HG03064 (cell line): ENCODE results near the gene HNRNPA0.

Experiments
- ATAC-seq: cut with Tn5 transposase; IDR thresholded peaks from one replicate; pipeline ENCODE4 v1.9.1; 2021; ENCODE audit warnings: low read depth; ENCODE audit not compliant: unreplicated experiment

Gene HNRNPA0

DNA sequence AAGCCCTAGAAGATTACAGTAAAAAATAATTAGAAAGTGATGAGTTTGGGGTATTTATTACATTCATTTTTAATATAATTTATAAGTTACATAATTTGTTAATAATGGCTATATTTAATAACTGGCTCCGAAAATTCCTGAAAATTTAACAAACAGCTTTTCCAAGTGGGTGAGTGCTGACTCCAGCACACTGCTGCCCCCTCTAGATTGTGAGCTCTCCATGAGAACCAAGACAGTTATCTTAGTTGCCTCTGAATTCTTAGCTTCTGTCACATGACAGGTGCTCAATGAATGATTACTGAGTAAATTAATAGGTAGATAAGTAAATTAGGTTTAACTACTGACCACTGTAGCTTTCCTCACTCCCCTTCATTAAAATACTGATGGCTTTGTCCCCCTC, 26.1 kb downstream of the HNRNPA0 start:
- no peak for ATAC-seq

DNA sequence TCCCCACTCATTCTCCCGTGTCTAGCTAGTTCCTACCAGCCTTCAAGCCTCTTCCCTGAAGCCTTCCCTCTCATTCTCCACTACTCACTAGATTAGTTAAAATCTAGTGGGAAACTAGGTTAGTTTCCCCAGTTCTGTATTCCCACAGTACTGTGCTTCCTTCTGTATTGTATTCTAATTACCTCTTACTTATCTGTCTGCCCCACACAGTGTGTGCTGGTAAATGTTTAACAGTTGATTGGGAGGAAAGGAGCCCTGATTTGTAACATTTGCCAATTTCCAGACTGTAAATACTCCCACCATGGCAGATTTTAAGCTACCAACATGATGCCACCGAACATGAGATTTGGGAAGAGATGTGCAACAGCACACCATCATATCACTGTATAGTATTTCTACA, 26.5 kb downstream of the HNRNPA0 start:
- no peak for ATAC-seq

DNA sequence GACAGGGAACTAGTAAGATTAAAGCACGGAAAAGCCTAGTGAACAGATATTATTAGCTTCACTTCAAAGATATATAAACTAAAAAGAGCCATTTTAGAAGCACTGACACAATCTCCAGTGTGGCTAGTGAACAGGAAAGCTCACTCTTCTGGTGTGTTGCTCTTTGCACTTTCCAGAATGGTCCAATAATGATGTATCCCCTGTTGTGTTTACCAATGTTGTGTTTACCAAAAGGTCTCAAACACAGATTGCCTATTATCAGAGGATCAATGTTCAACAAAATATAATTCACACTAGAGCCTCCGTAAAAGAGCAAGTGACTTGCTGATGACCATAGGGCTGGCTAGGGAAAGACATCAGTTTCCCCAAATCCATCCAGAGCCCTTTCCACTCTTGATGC, 29.9 kb downstream of the HNRNPA0 start:
- ATAC-seq, result no peak

DNA sequence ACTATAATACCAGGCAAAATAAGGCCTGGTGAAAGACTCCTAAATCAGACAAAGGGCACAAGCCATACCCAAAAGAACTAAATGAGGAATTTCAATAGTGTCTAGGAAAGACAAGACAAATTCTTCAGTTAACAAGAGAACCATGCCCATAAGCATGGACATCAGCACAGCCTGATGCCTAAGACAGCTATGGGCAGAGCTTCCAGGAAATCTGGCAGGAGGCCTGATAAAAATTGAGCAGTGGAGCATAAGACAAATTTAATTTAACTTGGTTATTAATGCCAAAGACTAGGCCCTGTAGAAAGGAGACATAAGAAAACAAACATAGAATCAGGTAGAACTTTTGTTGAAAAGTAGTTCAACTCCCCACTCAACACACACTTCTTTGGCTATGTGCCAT, 35.6 kb downstream of the HNRNPA0 start:
- no peak for ATAC-seq

DNA sequence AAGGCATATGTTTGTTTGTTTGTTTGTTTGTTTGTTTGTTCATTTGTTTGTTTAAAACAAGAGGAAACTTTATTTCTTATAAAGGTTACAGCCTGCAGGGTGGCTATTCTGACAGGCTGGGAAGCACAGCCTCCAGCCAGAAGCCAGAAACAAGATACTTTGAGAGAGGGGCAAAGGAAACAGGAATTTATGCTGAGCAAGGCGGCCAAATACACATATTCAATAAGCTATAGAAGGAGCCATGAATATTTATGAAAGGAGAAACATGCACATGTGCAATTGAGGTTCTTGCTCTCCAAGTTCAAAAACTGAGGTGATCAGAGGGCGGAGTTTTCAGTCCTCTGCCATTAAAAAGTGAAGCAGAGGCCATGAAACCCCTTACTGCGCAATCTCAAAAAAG, 37.8 kb downstream of the HNRNPA0 start:
- no peak for ATAC-seq

DNA sequence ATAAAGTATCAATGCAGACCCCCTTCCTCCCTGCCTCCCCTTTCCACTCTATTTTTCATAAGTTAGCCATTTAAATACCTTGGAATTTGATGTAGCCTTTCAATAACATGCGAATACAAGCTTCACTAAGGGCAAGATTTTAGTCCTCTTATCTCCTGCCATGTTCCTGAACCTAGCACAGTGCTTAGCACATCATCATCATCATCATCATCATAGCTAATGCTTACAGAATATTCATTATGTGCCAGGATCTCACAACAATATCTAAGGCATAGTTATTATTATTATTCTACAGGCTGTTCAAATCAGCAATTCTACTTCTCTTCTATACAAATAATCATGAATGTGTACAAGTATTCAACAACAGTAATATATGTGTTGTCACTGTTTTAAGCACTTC, 38.7 kb downstream of the HNRNPA0 start:
- no peak for ATAC-seq

DNA sequence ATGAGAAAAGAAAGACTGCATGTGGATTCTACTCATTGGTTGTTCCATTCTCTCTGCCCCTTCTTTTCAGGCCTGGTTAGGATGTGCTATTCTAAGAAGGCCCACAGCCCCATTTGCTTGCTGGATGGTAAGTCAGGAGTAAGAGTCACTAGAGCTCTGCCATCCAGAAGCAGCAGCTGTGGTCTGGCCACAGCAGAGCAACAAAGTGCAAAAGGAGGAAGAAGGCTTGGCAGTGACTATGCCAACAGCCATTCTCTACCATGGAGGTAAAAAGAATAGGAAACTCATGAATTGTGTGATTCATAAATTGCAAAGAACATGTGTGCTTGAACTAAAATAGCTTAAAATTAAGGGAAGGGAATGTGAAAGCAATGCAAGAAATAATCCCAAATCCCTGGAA, 39.2 kb downstream of the HNRNPA0 start:
- no peak for ATAC-seq

DNA sequence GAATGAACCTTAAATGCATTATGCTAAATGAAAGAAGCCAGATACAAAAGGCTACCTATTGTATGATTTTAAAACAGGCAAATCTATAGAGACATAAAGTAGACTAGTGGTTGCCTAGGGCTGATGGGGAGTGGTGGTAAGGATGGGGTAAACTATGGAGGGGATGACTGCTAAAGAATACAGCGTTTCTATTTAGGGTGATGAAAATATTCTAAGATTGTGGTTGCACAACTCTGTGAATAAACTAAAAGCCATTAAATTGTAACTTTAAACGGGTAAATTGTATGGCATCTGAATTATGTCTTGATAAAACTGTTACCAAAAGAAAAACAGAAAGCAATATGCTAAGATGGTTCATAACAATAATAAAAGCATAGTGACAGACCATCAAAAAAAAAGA, 39.7 kb downstream of the HNRNPA0 start:
- no peak for ATAC-seq

DNA sequence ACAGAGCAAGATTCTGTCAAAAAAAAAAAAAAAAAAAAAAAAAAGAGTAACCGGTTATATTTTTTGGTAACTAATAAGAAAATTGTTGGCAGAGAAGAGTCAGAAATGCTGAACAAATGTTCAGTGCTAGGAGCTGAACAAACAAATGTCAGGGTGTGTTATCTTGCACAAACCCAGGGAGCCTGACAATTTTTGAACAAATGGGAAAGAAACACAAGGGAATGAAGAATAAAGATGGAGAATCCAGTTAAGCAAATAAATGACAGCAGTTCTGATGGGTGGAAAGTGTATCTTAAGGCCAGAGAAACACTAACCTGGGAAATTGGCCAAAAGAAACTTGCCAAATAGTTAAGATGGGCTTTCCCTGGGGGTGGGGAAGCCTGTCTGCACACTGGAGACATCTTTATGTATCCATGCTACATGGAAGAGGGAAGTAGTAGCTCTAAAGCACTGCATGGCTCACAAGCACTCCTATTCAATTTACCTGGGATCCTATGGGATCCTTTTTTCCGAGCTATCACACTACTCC, 42.0 kb downstream of the HNRNPA0 start:
- no peak for ATAC-seq

DNA sequence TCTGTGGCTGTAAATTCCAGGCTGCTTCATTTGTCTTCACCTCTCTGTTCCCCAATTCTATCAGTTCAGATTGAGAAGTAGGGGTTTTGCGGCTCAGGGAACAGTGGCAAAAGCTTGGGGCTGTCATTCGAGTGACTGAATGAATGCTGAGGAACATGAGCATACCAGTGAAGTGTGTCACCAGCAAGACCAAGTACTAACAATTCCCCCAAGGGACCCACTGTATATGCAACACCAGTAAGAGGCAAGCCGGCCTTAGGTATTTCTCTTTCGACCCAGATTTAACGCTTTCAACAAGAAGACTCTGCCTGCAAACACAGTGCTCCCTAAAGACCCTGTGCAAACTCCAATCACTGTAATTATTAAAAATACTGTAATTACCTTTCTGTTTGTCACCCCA, 44.1 kb downstream of the HNRNPA0 start:
- no peak for ATAC-seq

DNA sequence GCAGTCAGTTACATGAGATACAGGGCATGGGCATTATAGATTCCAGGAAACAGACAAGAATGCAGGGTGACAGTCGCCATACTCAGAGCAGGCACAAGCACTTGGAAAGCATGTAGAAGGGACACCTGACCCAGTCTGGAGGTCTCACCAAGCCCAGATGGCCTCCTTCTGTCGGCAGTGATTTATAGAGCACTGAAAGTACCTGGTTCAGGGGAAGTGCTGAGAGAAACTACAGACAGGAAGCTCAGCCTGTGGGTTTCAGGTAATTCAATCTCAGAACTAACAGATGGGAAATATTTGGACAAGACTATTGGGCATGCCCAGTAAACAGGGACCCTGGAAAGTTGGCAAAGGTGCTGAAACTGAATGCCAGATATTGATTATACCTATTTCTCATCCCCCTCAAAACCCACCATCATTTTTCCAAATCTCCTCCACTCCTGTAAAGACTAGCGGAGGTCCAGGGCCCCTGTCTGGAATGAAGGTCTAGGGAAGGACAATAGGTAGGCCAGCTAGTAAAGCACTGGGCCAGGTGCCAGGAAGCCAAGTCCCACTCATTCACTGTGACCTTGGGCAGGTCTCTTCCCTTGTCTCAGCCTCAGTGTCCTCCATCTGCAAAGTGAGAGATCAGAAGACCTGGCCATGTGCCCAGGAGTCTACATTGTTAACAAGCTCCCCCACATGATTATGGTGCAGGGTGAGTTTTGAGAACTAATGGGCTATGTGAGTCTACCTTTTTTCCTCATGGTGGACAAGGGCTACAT, 45.2 kb downstream of the HNRNPA0 start:
- ATAC-seq, result no peak

DNA sequence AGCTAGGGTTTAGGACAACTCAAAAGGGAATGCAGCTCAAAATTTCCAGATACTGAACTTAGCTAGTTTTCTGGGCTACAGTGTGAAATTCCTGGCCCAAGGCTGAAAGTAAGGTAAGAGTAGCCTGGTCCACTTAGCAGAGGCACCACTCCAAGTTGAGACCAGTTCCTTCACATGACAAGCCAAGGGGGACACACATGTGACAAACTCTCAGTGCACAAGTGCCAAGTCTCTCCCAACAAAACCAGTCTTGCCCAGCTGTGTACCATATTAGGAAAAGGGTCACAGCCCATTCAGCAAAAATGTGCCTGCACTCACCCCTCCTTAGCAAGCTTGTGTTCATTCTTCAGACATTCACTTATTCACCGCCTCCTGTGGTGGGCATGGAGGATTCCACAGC, 46.1 kb downstream of the HNRNPA0 start:
- no peak for ATAC-seq

DNA sequence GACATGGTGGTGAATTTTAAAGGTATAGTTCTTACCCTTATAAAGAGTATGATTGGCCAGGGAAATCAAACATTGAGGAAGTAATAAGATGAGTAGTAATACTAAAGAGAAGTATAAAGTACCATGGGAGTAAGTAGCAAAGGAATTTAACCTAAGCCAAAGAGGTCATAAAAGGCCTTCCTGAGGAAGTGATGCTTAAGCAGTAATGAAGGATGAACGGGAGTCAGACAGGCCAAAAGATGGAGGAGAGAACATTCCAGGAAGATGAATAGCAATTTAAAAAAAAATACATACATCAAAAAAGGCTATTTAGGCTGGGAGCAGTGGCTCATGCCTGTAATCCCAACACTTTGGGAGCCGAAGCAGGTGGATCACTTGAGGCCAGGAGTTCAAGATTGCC, 47.3 kb downstream of the HNRNPA0 start:
- no peak for ATAC-seq

DNA sequence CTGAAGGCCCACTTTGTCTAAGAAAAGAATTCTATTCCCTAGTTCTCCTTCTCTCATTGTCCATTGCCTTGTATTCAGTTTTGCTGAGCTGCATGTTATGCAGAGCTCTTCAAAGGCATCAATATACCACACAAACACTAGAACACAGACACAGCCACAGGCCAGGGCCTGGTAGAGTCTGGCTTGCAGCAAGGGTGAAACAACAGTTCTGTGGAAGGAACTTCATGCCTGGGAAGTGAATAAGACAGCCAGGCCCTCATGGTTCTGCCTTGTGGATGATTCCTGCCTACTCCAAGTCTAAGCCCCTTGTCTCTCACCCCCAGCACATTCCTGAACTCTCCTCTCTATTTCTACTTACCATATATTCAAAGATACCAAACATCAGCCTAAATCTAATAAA, 49.1 kb downstream of the HNRNPA0 start:
- no peak for ATAC-seq

DNA sequence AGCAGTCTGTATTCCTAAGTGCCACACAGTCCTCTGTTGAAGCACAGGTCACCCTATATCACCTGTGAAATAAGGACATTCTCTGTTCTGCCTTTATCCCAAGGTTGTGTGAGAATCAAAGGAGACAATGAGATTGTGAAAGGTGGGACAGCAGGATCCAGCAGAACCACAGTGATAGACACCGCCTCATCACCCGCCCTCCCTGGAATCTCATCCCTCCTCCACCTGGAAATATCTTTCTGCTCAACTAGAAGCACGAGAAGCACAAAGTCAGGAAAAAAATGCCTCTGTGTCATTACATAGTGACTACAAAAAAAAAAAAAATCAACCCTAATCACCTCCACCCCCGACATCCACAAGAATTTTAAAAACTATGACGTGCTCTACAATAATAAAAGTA, 50.6 kb downstream of the HNRNPA0 start:
- ATAC-seq, result no peak

DNA sequence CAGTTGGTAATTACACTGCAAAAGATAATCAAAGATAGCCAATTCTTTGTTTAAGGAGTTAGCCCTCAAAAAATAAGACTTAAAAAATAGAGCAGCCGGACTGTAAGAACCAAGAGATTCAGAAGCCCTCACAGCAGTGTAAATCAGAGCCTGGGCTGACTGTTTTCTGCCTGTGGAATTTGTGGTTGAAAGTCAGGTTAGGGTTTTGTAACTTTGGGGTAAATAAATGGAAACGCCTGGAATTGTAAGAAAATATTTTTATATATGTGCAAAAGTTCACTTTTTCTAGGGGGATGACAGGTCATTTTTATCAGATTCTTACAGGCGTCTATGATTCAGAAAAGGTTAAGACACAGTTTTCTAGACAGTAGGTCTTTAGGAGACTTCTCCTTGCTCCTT, 53.9 kb downstream of the HNRNPA0 start:
- ATAC-seq, result no peak

DNA sequence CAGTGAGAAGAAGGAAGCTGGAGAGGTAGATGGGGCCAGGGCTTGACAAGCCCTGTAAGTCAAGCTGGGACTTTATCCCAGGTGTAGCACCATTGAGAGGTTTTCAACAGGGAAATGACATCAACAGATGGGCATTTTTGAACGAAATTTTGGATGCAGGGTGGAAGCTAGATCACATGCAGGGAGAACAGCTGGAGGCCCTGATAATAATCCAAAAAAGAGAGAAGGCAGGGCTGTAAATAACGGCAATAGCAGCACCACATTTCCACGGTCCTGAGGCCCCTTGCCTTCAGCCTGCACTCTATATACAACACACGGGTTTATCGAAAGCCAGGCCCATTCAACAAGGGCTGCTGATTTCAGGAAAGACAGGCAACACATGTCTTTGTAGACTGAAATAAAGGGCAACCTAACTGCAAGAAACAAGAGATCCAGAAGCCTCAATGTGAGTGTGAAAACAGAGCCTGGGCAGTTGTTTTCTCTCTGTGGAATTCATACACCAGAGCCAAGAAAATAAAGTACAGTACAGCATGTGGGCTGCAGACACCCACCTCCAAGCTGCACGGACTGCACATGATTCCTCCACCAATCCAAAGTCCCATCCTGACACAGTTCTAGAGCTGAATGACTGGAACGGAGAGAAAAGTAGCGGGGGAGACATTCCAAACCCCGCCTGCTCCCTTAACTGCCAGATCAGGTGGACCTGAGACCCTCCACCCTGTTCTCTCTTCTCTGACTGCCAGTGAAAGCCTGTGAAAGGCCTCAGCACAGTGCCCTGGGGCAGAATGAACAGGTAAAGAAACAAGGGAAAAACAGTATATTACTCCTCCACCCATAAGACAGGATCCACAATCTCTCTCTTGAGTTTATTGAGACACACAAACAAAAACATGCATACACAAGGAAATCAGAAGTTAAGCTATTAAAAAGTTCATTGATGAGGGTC, 54.6 kb downstream of the HNRNPA0 start:
- no peak for ATAC-seq

DNA sequence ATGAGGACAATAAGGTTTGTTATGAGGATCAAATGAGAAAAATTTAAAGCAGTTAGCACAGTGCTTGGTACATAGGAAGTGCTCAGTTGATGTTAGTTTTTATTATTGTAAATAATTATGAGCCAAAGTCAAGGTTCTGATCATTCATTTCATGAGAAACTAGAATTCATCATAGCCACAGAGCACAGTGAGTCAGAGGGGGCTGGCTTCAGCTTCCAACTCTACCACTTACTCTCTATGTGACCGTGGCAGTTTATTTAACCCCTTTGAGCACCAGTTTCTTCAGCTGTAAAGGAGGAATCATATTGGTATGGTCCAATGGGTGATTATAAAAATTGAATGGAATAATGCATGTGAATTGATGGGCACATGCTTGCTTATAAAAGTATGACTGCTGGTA, 57.7 kb downstream of the HNRNPA0 start:
- ATAC-seq, result no peak

DNA sequence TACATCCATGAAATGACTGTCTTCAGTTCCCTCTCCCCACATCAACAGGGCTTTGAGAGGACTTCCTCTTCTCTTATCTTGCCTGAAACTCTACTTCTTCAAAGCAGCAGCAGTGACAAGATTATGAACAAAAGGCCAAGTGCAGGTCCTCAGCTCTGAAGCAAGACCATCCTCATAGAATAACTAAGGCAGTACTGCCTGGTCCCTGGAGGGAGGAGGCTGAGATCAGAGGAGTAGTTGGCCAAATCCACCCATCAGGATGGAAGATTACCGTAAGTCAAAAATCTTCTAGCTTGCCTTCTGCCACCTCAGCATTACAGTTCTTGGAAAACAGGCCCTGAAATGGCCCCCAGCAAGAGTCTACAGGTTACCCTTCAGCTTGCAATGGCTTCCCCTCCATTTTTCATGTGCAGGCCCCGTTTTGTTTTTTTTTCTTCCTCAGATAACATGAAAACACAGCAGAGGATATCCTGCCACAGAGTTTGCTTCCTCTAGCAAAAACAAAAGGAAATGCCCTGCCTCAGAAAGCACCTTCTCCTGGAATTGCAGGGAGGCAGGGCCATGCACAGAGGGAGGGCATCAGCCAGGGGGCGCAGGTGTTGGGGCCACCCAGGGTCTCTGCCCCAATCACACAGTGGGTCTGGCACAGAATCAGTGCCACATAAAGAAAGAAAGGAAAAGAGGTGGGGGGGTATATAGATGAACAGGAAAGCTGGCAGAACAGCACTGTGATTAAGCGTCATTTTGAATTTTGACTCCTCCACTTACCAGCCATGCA, 58.3 kb downstream of the HNRNPA0 start:
- no peak for ATAC-seq
